ENCODE data around the gene MORC4.

MORC4 gene

DNA sequence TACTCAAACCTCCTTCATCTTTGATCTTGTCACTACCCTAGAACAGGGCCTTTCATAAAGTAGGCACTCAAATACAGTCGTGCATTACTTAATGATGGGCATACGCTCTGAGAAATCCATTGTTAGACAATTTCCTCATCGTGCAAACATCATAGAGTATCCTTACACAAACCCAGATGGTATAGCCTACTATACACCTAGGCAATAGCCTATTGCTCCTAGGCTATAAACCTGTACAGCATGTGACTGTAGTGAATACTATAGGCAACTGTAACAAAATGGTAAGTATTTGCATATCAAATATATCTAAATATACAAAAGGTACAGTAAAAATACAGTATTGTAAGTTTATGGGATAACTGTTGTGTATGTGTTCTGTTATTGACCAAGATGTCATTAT, 47.9 kb downstream of the MORC4 start:
- no peak for DNase-seq

DNA sequence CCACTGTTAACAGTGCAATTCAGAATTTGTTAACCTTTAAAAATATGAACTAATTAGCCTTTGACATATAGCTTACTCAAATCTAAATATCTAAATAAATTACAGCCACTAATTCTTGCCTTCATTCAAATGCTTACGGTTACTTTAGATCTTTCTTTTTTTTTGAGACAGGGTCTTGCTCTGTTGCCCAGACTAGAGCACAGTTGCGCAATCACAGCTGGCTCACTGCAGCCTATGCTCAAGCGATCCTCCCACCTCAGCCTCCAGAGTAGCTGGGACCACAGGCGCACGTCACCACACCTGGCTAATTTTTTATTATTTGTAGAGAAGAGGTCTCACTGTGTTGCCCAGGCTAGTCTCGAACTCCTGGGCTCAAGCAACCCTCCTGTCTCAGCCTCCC, 48.8 kb downstream of the MORC4 start:
- no peak for DNase-seq

DNA sequence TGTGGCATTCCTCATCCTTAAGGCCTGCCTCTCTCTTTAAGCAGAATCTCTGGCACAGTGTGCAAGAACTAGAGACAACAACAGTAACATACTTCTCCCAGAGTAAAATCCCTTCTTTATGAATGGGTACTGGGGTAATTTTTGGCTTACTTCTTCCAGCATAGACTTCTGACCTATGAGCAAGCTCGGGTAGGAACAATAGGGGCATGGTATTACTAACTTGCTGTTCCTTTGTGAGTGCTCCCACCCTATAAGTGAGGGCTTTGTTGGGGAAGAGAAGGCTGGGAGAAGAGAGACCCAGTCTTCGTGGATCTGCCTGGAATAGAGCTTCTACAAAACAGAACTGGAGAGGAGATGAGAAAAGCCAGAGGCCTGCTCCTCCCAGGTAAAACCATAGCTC, 49.6 kb downstream of the MORC4 start:
- no peak for DNase-seq

DNA sequence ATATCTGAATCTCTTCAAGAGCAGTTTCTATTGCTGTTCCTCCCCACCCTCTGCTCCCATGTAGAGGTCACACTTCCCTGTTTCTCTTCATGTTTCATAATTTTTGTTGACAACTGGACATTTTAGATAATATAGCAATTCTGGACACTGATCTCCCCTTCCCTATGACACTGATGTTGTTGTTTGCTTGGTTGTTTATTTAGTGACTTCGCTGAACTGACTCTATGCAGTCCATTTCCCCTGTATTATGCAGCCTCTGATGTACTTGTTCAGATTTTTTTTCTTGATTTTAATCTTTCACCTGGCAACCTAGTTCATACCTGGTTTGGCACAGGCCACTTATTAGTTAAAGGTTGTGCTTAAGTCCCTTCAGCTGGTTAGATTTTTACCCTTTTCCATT, 50.6 kb downstream of the MORC4 start:
- DNase-seq, result no peak

DNA sequence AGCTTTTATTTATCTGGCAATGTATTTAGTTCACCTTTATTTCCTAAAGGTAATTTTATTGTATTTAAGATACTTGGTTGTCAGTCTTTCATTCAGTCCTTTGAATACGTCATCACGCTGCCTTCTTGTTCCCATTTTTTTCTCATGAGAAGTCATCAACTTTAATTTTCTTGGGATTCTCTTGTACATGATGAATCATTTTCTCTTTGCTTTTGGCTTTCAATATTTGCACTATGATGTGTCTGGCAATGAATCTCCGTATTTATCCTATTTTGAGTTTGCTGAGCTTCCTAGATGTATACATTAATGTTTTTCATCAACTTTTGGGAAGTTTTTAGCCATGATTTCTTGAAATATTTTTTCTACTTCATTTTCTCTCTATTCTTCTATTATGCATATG, 51.4 kb downstream of the MORC4 start:
- no peak for DNase-seq

DNA sequence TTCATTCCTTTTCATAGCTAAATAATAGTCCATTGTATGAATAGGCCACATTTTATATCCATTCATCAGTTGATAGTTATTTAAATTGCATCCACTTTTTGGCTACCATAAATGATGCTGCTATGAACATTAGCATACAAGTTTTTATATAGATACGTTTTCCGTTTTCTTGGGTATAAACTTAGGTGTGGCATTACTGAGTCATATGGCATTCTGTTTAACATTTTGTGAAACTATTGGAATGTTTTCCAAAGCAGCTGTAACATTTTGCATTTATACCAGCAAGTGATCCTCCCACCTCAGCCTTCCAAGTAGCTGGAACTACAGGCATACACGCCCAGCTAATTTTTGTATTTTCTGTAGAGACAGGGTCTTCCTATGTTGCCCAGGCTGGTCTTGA, 53.5 kb downstream of the MORC4 start:
- DNase-seq, result no peak

DNA sequence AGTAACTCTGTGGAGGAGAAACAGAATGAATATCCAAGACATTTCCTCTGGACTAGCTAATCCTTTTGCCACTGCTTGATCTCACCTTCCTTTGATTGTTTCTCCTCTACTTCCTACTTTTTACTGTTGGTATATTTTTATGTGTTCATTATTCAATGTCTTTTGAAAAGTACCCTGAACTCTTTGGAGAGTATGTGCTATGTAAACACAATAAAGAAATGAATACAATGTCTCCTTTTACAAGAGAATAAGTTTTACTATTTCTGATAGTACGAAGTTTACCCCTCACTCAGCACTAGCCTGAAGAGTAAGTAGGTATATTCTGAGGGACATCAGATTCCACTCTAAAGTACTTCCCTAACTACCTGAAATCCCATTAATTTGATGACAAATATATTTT, 59.9 kb downstream of the MORC4 start:
- DNase-seq, result no peak

DNA sequence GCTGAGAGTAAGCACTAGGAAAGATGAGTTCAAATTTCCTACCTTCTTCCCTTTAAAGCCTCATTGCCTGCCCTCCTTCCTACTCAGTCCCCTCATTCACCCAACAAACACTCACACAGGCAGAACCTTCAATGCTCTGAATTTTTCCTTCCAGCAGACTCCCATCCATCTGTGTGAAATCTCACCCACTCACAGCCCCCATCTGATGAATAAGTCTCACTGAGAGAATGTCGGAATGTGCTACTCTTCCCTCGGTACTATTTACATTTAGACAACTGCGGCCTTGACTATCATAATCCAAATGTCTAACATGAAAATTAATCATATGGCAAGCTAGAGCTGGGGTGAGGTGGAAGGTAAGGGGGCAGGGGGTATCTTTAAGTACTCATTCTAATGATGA, 60.4 kb downstream of the MORC4 start:
- no peak for DNase-seq

DNA sequence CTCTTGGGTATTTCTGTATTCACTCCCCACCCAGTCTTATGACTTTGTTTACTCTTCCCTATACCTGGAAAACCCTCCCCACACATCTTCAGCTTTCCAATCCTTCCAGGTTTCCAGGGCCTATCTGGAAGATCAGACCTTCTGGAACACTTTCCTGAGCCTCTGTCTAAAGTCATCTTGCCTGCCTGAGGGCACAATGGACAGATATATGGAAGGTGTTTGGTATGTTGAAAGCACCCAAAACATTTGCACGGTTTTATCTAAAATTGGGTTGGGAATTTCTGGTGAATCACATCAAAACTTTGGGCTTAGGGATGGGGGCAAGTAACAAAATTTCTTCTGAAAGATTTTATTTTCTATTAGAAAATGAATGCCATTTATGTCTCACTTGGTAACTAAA, 63.8 kb downstream of the MORC4 start:
- DNase-seq, result no peak

DNA sequence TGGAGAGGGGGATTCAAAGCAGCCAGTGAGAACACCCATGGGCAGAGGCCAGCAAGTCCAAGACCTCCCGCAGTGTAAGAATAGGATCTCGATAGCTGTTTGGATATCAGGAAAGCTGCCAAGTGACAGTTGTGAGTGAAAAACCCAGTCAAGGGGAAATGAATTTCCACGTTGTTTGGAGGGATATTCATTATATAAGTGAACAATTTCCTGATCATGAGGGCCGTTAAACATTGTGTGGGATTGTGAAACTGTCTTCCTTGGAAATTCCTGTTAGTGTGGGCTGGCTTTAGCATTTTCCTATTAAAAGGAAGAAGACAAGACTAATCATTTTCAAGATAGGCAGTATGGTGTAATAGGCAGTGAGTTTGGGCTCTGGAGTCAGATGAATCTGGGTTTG, 64.8 kb downstream of the MORC4 start:
- DNase-seq, result no peak

DNA sequence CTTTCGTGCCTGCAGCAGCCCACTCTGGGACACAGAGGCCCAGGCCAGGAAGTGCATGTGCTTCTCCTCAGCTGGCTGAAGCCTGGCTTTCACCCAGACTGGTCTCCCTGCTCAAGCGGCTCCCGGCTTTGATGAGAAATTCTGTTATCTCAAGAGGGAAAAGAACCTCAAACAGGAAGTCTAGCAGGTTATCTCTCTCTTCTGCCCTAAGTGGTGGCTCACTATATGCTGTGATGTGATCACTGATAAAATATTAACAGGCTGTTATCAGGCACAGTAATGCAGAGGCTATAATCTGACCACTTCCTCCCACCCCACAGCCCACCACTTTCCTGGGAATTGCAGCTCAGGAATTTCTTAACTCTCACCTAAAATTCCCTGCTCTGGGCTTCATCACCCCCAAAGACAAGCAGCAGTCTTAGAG, 66.5 kb downstream of the MORC4 start:
- DNase-seq, result no peak

DNA sequence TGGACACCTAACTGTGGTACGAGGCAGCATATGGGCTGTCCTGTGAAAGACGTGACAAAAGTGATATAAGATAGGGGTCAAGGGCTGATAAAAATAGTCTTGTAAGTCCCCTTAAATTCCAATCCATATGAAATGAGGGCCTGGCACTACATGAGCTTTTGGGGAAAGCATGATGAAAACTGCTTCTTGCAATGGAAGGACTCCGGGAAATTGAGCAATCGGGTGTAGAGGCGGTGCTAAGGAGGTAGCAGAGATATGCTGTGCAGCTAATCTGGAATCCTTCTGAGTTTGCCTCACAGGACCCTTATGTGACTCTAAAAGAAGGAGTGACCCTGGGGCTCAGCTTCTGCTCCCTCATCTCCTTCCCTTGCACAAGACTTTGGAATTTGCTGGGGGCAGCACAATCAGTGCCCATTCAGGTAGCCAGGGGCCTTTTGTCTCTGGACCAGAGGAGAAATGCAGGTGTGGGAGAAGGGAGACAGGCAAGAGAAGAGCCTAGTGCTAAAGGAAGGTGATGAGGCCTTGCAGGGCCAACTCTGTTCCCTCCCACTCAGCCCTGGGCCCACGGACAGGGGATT, 67.0 kb downstream of the MORC4 start:
- no peak for DNase-seq

DNA sequence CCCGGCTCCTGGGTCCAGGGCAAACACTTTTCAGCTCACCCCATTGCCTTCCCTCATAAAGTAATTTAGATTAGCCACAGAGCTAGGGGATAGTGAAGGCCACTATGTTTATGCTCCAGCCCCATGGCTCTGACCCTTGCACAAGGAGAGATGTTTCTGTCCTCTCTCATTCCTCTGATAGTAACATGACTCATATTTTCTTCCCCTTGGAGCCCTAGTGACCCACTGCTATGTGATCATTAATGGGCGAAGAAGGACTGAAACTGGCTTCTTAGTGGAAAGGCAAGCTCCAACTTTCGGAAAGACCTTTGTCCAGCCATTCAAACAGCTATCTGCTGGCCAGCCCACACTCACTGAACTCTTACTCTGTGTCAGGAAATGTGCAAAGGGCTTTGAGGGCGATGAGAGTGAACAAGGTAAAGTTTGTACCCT, 67.5 kb downstream of the MORC4 start:
- no peak for DNase-seq

DNA sequence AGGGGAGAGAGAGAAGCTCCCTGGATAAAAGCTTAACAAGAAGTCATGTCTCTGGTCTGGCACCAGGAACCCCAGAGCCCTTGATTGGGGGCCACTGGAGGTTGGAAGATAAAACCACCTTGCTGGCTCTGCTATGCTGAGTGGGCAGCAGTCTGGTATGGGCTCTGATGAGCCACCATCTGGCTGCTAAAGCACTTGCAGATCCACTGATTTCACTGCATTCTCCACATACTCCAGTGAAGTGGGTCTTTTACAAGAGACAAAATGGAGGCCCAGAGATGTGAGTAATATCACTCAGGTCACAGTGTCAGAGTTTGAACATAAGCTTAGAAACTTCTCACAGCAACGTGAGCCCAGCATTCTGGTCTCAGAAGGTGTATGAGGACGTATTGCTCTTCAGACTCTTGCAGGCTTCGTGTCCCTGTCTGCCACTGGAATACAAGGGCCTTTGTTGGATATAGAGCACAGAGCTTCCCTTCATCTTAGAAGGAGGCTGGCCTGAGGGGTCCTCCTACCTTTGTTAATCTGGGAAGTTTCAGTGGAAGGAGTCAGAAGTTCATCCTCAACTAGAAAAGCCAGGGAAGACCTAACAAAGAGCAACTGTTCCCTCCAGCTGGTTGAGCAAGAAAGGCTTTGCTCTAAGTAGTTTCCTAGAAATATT, 68.1 kb downstream of the MORC4 start:
- no peak for DNase-seq

DNA sequence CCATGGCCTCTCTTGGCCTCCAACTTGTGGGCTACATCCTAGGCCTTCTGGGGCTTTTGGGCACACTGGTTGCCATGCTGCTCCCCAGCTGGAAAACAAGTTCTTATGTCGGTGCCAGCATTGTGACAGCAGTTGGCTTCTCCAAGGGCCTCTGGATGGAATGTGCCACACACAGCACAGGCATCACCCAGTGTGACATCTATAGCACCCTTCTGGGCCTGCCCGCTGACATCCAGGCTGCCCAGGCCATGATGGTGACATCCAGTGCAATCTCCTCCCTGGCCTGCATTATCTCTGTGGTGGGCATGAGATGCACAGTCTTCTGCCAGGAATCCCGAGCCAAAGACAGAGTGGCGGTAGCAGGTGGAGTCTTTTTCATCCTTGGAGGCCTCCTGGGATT, 71.8 kb downstream of the MORC4 start:
- no peak for DNase-seq

DNA sequence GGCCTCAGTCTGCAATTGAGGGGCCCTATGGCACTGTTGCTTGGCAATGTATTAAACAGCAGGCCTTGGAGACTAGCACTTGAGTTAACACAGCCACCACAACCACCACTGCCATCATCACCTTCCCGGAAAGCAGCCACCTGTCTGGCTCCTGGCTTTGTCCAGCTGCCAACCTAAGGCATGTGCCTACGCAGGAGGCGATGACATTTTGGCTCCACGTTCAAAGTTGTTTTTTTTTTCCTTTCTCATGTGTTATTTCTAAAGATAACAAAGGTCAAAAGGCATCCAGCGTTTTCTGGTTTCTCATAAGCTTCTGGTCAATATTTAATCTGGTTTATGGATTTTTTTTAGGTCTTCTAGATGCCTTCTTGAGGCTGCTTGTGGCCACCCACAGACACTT, 72.3 kb downstream of the MORC4 start:
- DNase-seq, result no peak

DNA sequence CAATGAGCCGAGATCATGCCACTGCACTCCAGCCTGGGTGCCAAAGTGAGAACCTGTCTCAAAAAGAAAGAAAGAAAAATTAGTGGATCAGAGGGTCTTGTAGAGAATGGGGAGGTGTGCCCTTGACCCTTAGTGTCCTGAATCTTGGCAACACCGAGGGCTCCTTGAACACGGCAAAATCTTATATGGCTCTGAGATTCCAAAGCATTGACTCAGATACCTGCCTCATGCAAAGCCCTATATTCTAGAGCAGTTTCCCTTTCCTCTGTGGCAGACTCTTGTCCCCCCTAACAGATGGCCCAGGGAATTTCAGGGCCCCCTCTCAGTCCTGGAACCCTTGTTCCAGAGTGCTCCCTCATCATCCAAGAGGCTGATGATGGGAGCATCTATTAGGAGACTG, 73.0 kb downstream of the MORC4 start:
- no peak for DNase-seq

DNA sequence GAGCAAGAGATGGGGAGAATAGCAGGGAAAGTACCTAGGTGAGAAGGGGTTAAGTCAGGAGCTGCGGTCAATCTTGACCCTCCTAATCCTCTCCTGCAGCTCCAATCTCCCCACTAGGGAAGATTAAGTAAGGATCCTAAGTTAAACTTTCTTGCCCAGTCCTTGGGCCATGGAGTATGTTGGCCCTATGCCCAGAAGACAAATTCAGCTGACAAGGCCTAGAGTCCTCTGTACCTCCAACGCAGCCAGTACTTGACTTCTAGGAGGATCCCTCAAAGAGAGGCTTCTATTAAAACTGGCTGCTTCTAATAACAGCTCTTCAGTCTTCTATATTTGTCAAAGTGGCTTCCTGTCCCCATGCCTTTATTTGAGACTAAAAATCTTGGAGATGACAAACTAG, 78.4 kb downstream of the MORC4 start:
- DNase-seq, result no peak

DNA sequence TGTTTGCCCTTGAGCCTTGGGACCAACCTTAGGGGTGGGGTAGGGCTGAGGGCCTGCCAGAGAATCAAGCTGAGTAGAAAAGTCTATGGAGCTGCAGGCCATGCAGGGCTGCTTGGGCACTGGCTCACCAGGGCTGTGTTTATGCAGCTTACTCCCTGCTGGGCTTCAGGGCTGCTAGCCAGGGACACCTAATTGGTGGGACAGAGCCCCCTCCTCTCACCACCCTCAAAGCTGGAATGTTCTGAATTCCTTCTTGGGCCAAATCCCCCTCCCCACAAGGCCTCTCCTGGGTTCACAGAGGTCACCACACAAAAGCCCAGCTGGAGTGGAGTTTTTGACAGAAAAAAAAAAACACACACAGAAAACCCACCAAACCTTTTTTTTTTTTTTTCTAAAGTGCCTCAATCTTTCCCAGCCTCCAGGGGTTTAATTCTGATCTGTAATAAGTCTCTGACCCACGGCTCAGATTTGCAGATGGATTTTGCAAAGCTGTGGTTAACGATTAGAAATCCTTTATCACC, 80.0 kb downstream of the MORC4 start, which contains the start of gene CLDN2:
Gene CLDN2, plus strand, starts transcription at position 471 of the 521 bp plus-strand sequence. CDS start 7,827 bp downstream, outside the sequence.
- DNase-seq, result no peak

DNA sequence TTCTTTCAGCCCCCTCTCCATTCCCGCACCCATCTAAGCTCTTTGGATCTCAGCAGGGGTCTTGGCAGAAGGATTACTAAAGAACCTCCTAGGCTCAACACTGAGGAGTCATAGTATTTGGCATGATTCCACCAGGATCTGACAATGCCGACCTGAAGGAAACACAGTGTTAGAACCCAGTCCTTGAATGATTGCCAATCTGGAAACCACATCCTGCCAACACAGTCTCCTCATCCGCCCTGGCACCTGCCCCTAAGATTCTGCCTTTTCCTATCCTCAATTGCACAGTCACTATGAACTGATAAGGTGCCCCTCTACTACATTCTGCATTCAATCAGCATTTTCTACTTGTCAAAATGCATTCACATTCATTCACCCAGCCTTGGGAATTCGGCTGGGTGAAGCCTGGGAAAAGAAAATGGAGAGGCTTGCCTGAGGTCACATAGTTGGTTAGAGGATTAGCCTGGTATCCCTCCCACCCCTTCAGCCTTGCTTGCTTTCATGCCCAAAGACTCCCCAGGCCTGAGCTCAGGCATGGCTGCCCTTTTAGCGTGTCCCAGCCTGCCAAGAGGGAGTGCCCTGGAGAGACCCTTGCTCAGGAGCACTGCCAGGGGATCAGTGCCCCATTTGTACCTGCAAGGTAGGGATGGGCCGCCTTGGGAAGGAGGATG, 82.0 kb downstream of the MORC4 start:
- DNase-seq, result no peak

DNA sequence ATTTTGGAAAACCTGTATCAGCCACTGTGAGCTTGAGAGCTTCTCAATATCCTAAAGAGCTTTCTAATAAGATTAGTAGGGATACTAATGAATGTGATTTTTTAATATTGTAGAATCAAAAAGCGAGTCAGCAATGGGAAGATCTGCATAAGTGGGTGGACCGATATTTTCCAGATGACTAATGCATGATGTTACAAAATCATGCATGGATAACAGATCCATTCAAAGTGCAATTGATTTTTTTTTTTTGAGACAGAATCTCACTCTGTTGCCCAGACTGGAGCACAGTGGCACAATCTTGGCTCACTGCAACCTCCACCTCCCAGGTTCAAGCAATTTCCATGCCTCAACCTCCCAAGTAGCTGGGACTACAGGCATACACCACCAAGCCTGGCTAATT, 87.1 kb downstream of the MORC4 start:
- no peak for DNase-seq

DNA sequence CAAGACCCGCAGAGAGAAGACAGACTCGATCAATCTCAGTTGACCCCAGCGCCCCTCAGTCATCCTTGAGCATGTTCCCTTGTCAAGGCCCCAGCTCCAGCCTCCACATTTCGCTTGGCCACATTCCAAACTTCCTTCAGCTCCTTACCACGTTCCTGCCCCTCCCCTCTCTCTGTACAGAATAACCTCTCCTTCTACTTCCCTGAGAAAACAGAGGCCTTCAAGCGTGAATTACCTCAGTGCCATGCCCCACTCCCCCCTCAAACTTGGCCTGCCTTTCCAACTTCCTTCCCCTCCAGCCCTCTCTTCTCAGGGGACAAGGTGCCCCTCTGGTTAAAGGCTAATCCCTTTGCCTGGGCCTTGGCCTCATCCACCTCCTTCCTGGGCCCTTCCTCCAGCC, 93.7 kb downstream of the MORC4 start:
- no peak for DNase-seq

DNA sequence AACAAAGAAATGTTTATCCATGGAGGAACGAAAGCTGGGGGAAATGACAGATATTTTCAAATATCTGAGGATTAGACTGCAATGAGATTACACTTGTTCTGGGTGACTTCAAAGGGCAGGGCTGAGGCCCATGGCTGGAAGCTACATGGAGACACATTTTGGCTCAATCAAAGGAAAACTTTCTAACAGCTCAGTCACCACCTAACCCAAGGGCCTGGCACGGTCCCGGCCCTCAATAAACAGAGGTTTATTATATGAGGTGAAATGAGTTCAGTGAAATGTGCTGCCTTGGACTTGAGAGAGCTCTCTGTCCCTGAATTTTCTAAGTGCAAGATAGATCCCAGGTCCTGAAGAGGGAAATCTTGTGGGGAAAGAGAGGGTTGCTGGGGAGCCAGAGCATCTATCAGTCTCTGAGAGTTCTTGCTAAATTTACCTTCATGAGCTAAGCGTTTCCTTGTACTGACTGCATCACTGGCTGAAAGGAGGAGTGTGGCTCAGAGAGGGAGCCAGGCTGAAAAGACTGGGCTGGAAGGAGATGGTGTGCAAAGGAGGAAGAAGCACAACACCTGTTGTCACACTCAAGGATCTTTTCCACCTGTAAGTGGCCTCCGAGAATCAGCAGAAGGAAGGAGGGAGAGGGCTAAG, 94.8 kb downstream of the MORC4 start:
- DNase-seq, result no peak

Data from activated naive CD4-positive, alpha-beta T cell treated with Interleukin-2 at 50 U/mL for 16 hours (primary cell).